Lower lobe of right lung (tissue), 2 donors: ENCODE results near the gene PKHD1. TPM values are rescaled to one million over a fixed set of nuclear protein-coding genes. Genes with fewer than 3 reads are reported as not detected.

Experiments used
- ATAC-seq, 2 donors: fragments of 200-7000 bp; cut with Tn5 transposase; one replicate each; pipeline ENCODE4 v1.9.1; 2020 to 2022; ENCODE audit warnings: mild to moderate bottlenecking in 2 of 2, moderate library complexity in 2 of 2
- DNase-seq: peaks from one replicate; pipeline ENCODE4 v3.0.0-alpha.2; 2020
- H3K27ac ChIP-seq: fragments of 200-600 bp; one replicate; pipeline ENCODE4 v1.8.0; 2022
- H3K27me3 ChIP-seq: fragments of 200-600 bp; one replicate; pipeline ENCODE4 v1.8.0; 2022; ENCODE audit warnings: low read depth
- H3K36me3 ChIP-seq: fragments of 200-600 bp; one replicate; pipeline ENCODE4 v1.8.0; 2022; ENCODE audit warnings: mild to moderate bottlenecking
- H3K4me1 ChIP-seq: fragments of 200-600 bp; one replicate; pipeline ENCODE4 v1.8.0; 2022
- H3K4me3 ChIP-seq: fragments of 200-600 bp; one replicate; pipeline ENCODE4 v1.8.0; 2022; ENCODE audit warnings: mild to moderate bottlenecking
- H3K9me3 ChIP-seq: fragments of 200-600 bp; one replicate; pipeline ENCODE4 v1.8.0; 2022
- CTCF ChIP-seq: fragments of 200-600 bp; IDR thresholded peaks from one replicate; pipeline ENCODE4 v1.8.0; 2022; ENCODE audit warnings: antibody characterized with exemption, mild to moderate bottlenecking
- intact Hi-C: fragments of 100-400 bp; cut with DNase I; formaldehyde crosslinking; loops from one replicate; pipeline ENCODE4 v1.11.0; 2022
- total RNA-seq: library from RNA; stranded (reverse); fragmentation: NEBNext Ultra II Directional; extraction: Animal tissue kit (Norgen Biotek cat#: 25700); gene quantifications from one replicate; pipeline ENCODE4 v1.2.1, GENCODE V29; 2021
- donor health status: DM: no; HTN: yes; CAD: no; lungs with severe emphysema.

The PKHD1 gene
- total RNA-seq, 1 donor from 2014 or later = 0.09 TPM

GRCh38 chr6:52086741-52087140, 672 bp downstream of the PKHD1 start:
- H3K36me3 ChIP-seq = no peaks in the 10 kb centered on the region
- TF ChIP-seq CTCF = no peak
- ATAC-seq = no peak
- no peak for DNase-seq
- H3K4me3 ChIP-seq = no peak overlapping the region
- H3K4me1 ChIP-seq = no peaks in the 10 kb centered on the region
- no peaks in the 10 kb centered on the region for H3K27me3 ChIP-seq
- intact Hi-C loops = no loop called here
- no peak overlapping the region for H3K27ac ChIP-seq
- no peaks in the 10 kb centered on the region for H3K9me3 ChIP-seq

DNA sequence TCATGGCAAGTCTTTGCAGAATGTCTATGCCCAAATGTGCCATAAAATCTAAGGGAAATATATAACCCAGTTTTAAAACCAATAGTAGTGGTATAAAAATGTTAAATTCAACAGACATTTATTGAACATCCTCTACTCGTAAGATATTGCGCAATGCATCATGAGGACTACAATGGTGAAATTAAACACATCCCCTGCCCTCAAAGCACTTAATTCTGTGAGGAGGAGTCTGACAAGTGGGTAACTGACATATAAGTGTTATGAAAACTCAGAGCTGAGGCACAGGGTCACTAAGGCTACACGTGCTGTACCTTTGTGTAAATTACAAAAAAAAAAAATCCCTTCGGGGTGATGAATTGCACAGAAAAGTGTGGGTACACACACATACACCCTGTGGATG, 6.2 kb downstream of the PKHD1 start:
- Histone ChIP-seq H3K4me1 (no peaks in the 10 kb centered on the region), H3K27ac (no peak overlapping the region), H3K36me3 (no peaks in the 10 kb centered on the region), H3K27me3 (no peaks in the 10 kb centered on the region), H3K9me3 (no peaks in the 10 kb centered on the region), H3K4me3 (no peak overlapping the region)
- DNase-seq = no peak
- no peak for TF ChIP-seq CTCF
- ATAC-seq = no peak
- intact Hi-C loops = no loop called here

DNA sequence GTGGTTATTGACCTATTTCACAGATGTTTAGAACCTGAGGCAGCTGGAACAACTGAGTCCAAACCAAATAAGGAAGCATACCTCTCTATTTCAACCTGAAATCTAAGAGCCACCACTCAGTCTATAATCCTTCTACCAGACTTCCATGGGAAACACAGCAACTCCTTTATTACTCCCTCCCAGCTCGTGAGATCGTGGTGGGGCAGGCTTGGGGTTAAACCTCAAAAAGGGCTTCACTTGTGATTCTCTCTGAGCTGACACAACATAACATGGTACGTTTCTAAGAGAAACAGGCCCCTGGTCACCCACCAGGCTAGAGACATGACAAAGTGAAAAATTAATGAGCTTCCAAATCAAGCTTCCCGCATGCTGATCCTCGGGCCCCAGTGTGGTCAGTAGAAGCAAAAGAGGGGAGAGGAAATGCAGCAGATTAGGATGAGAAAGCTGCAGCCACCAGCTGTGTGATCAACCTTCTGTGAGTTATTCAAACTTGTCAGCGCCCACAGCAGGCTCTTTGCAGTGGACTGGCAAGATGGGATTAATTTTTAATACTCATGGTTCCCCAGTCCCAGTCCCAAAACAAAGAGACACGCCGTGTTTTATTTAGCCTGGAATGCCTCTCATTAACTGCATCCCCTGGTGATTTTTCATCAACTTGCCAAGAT, 9.3 kb downstream of the PKHD1 start:
- intact Hi-C loops = no loop called here
- no peak overlapping the region for H3K27ac ChIP-seq
- no peak for DNase-seq

GRCh38 chr6:52077180-52077884, 10.1 kb downstream of the PKHD1 start:
- ATAC-seq (no peak), DNase-seq (no peak)
- no peaks in the 10 kb centered on the region for H3K36me3 ChIP-seq
- no peak for TF ChIP-seq CTCF
- H3K9me3 ChIP-seq = no peaks in the 10 kb centered on the region
- intact Hi-C loops = no loop called here
- H3K4me1 ChIP-seq = no peaks in the 10 kb centered on the region
- no peaks in the 10 kb centered on the region for H3K27me3 ChIP-seq
- H3K27ac ChIP-seq = no peak overlapping the region
- no peak overlapping the region for H3K4me3 ChIP-seq

More for the DNA sequence above, 9.3 kb downstream of the PKHD1 start:
- Histone ChIP-seq H3K27me3 (no peaks in the 10 kb centered on the region), H3K4me1 (no peaks in the 10 kb centered on the region), H3K36me3 (no peaks in the 10 kb centered on the region), H3K4me3 (no peak overlapping the region), H3K9me3 (no peaks in the 10 kb centered on the region)
- ATAC-seq = no peak
- no peak for TF ChIP-seq CTCF

DNA sequence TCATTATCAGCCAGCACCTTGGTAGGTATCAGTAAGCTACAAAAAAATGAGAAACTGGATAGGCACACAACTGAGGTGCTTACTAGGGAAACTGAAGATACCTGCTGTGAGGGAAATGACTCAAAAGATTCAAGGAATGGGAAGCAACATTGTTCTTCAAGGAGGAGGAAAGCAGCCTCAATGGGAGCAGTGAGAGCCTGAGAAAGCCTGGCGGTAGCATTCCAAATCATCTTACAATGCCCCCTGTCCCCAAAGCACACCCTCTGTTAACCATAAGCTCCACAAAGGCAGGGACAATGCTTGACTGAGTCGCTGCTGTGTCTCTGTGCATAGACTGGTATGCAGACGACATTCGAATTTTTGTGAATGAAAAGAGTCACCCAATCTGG, 10.6 kb downstream of the PKHD1 start:
- H3K27ac ChIP-seq = no peak overlapping the region
- no peaks in the 10 kb centered on the region for H3K4me1 ChIP-seq
- no peaks in the 10 kb centered on the region for H3K36me3 ChIP-seq
- no peak for TF ChIP-seq CTCF
- no peak for ATAC-seq
- H3K4me3 ChIP-seq = no peak overlapping the region
- H3K9me3 ChIP-seq = no peaks in the 10 kb centered on the region
- no peak for DNase-seq
- intact Hi-C loops = no loop called here
- H3K27me3 ChIP-seq = no peaks in the 10 kb centered on the region
